Gastrocnemius medialis (tissue), 4 donors: ENCODE results near the gene P2RX2. TPM values are rescaled to one million over a fixed set of nuclear protein-coding genes. Genes with fewer than 3 reads are reported as not detected.

Experiments
- ATAC-seq, 2 donors: fragments of 150-250 bp; one replicate each; pipeline ENCODE4 v1.9.1; 2016
- DNase-seq, 2 donors: peaks; one replicate each; pipeline ENCODE4 v3.0.0-alpha.2; 2019
- H3K27ac ChIP-seq, 4 donors: fragments of 200-600 bp; sonication (generic); 1 replicate in 1 of 4; 2 replicates in 3 of 4; pipeline ENCODE4 v1.5.1; 2016 to 2018; ENCODE audit warnings: mild to moderate bottlenecking in 2 of 4, moderate library complexity in 1 of 4
- H3K27me3 ChIP-seq, 3 donors: fragments of 200-600 bp; sonication (generic) in 2 of 3; 1 replicate in 1 of 3; 2 replicates in 2 of 3; pipeline versions ENCODE4 v1.5.1 to v1.6.0; 2016 to 2019; ENCODE audit warnings: mild to moderate bottlenecking in 1 of 3, moderate library complexity in 1 of 3
- H3K36me3 ChIP-seq, 2 donors: fragments of 200-600 bp; sonication (generic) in 1 of 2; one replicate each; pipeline ENCODE4 v1.5.1; 2017 to 2018
- H3K4me1 ChIP-seq, 2 donors: fragments of 200-600 bp; sonication (generic) in 1 of 2; one replicate each; pipeline ENCODE4 v1.5.1; 2016 to 2017; ENCODE audit warnings: mild to moderate bottlenecking in 2 of 2
- H3K4me3 ChIP-seq, 4 donors: fragments of 200-600 bp; sonication (generic) in 3 of 4; 1 replicate in 1 of 4; 2 replicates in 3 of 4; pipeline ENCODE4 v1.5.1; 2016 to 2019; ENCODE audit warnings: mild to moderate bottlenecking in 2 of 4
- H3K9me3 ChIP-seq, 3 donors: fragments of 200-600 bp; sonication (generic) in 2 of 3; 1 replicate in 1 of 3; 2 replicates in 2 of 3; pipeline ENCODE4 v1.5.1; 2016 to 2019
- CTCF ChIP-seq, 5 experiments: fragments of 450-650 bp in 3 of 5; fragments of 200-600 bp in 2 of 5; sonication (generic) in 2 of 5; IDR thresholded peaks in 4 of 5; conservative IDR thresholded peaks in 1 of 5; 1 replicate in 4 of 5; 2 replicates in 1 of 5; pipeline ENCODE4 v1.5.1; 2016 to 2019; ENCODE audit warnings: antibody characterized with exemption in 5 of 5, mild to moderate bottlenecking in 3 of 5, moderate library complexity in 3 of 5
- POLR2A ChIP-seq, 2 donors: fragments of 450-650 bp; IDR thresholded peaks; one replicate each; pipeline ENCODE4 v1.6.1; 2017; ENCODE audit warnings: antibody characterized with exemption in 2 of 2, mild to moderate bottlenecking in 2 of 2, moderate library complexity in 2 of 2
- in situ Hi-C, 4 donors: fragments of 200-750 bp; cut with MboI; loops; one replicate each; pipeline versions ENCODE4 v1.15.0 to v1.8.0; 2017; ENCODE audit warnings: low sequenced_read_pairs in 4 of 4
- intact Hi-C: fragments of 100-400 bp; cut with DNase I; formaldehyde crosslinking; loops from one replicate; pipeline ENCODE4 v1.15.1; 2023; ENCODE audit warnings: low total_unique reads
- total RNA-seq, 4 donors: library from RNA; depleted of rRNA; stranded (reverse); fragments of >200 nt; gene quantifications; one replicate each; pipeline versions ENCODE4 v1.1.0 to v1.2.3, GENCODE V29; 2016

The P2RX2 gene
- total RNA-seq, 4 donors from 2014 or later, result not detected

- no peak overlapping the region for H3K4me3 ChIP-seq
- ATAC-seq (no peak), DNase-seq (no peak)
- no peak overlapping the region for H3K27ac ChIP-seq
- H3K9me3 ChIP-seq, result no peaks in the 10 kb centered on the region
- H3K27me3 ChIP-seq, result no peaks in the 10 kb centered on the region
- TF ChIP-seq CTCF (IDR thresholded peaks at IDR 0.05 in 4 of 5, conservative IDR thresholded peaks at IDR 0.05 in 1 of 5) (no peak), POLR2A (IDR thresholded peaks at IDR 0.05) (no peak)
- intact Hi-C loops (no loop called here), in situ Hi-C loops (no loop called here)
- no peaks in the 10 kb centered on the region for H3K4me1 ChIP-seq
- H3K36me3 ChIP-seq, result peaks cover 0 to 61% of the 10 kb centered on the region in 2 donors
Observed at GRCh38 chr12:132639956-132640520, 21.5 kb downstream of the P2RX2 start.

DNA sequence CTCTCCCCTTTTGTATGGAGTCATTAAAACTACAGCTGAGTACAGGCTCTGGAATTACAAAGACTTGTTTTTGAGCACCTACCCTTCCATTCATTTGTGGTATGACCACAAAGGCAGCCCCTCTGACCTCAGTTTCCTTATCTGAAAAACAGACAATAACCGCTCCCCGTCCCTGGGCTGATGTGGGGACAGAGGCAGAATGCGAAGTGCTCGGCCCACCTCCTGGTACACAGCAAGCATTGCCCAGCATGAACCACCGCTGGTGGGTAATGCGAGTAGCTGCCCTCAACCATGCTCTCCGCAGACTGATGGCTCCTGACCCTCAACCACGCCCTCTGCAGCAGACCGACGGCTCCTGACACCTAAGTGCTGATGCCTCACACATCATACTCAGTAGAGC is 22.4 kb downstream of the P2RX2 start:
- in situ Hi-C loops (no loop called here), intact Hi-C loops (no loop called here)
- TF ChIP-seq POLR2A (IDR thresholded peaks at IDR 0.05) (no peak), CTCF (IDR thresholded peaks at IDR 0.05 in 4 of 5, conservative IDR thresholded peaks at IDR 0.05 in 1 of 5) (no peak)

DNA sequence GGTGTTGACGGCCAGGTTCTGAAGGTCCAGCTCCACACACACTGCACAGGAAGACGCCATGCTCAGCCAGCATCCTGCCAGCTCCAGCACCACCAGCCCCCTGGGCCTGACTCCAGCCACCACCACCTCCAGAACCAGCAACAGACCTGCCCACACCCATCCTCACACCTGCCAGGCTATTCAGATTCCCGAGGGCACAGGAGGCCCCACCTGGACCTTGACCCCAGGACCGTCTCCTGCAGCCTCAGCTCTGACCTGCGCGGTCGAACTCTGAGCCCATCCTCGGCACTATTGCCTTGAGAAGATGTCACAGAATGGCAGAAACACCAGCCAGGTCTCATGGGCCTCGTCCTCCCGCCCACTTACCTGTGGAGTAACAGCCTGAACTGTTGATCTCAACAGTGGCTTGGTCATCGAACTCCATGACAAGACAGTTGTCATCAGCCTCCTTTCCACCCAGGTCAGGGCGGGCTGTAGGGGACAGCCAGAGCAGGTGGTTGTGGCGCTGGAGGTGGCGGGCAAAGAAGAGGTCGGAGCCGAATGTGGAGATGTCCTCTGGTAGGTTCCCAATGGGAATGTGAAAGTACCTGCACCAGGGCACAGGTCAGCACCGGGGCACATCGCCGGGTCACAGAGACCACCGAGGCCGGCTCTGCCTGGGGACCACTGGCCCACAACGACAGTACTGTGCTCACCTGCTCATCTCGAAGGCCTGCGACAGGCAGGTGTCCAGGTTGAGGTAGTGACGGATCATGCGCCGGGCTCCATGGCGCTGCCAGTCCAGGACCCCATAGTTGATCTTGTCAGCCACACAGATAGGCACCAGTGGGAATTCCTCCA is 23.5 kb downstream of the P2RX2 start:
- peaks cover 0 to 58% of the 10 kb centered on the region in 2 donors for H3K36me3 ChIP-seq
- H3K27me3 ChIP-seq, result no peaks in the 10 kb centered on the region
- H3K27ac ChIP-seq, result no peak overlapping the region
- in situ Hi-C loops (no loop called here), intact Hi-C loops (no loop called here)
- no peak overlapping the region for H3K4me3 ChIP-seq
- DNase-seq, result no peak
- ATAC-seq, result no peak
- no peaks in the 10 kb centered on the region for H3K9me3 ChIP-seq
- no peak for TF ChIP-seq CTCF (IDR thresholded peaks at IDR 0.05 in 4 of 5, conservative IDR thresholded peaks at IDR 0.05 in 1 of 5)
- TF ChIP-seq POLR2A (IDR thresholded peaks at IDR 0.05), result no peak
- H3K4me1 ChIP-seq, result no peaks in the 10 kb centered on the region

More for the DNA sequence above, 22.4 kb downstream of the P2RX2 start:
- H3K4me1 ChIP-seq, result no peaks in the 10 kb centered on the region
- ATAC-seq (no peak), DNase-seq (no peak)
- H3K27me3 ChIP-seq, result no peaks in the 10 kb centered on the region
- no peaks in the 10 kb centered on the region for H3K9me3 ChIP-seq
- no peak overlapping the region for H3K27ac ChIP-seq
- H3K36me3 ChIP-seq, result peaks cover 0 to 57% of the 10 kb centered on the region in 2 donors
- H3K4me3 ChIP-seq, result no peak overlapping the region

DNA sequence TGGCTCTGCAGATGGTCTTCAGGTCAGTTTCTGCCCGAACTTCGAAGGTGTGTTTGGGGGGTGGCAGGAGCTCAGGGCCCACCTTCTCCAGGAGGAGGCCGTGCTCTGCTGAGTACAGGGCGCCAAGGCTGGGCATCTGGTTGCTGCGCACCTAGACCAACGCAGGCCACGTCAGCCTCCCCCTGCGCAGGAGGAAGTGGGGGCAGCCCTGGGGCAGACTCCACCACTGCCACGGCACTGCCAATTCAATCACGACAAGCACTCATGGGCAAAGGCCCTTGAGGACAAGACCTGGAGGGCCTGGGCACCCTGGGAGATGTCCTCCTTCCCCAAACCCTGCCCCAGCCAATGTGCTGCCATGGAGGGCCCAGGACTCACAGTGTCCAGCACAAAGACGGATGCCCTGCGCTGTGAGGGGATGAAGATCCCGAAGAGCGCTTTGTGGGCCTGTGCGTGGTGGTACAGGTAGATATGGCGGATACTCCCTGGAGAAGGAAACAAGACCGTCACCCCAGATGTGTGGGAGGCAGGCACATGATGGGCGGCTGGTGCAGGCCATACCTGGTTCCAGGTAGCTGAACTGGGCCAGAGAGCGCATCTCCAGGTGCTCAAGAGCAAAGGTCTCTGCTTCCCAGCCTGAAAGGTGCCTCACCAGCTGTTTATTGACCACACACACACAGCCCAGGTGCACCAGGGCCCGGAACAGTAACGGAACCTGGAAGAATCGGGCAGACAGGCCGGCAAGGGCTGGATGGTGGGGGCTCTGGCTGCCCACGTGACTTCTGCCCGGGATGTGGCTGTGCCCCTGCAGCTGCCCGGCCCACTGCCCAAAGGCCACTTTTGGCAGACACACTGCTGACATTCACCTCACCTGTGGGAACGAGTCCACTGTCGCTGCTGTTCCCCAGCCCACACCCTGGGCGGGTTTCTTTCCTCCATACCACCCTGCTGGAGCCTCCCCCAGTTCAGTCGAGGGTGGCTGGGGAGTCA is 24.6 kb downstream of the P2RX2 start:
- DNase-seq, result no peak
- H3K4me3 ChIP-seq, result no peak overlapping the region
- no peaks in the 10 kb centered on the region for H3K27me3 ChIP-seq
- peaks cover 0 to 51% of the 10 kb centered on the region in 2 donors for H3K36me3 ChIP-seq
- TF ChIP-seq CTCF (IDR thresholded peaks at IDR 0.05 in 4 of 5, conservative IDR thresholded peaks at IDR 0.05 in 1 of 5) (no peak), POLR2A (IDR thresholded peaks at IDR 0.05) (no peak)
- in situ Hi-C loops, result no loop called here
- intact Hi-C loops, result no loop called here
- no peaks in the 10 kb centered on the region for H3K4me1 ChIP-seq
- no peak for ATAC-seq
- no peak overlapping the region for H3K27ac ChIP-seq
- no peaks in the 10 kb centered on the region for H3K9me3 ChIP-seq
